NCI-H748 (cell line): ENCODE measurements around the gene SEPTIN1.

Experiments
- DNase-seq: peaks from one replicate; lab custom pipeline; 2025; ENCODE audit not compliant: unreplicated experiment; lab: John Stamatoyannopoulos, UW

SEPTIN1 gene, protein sequence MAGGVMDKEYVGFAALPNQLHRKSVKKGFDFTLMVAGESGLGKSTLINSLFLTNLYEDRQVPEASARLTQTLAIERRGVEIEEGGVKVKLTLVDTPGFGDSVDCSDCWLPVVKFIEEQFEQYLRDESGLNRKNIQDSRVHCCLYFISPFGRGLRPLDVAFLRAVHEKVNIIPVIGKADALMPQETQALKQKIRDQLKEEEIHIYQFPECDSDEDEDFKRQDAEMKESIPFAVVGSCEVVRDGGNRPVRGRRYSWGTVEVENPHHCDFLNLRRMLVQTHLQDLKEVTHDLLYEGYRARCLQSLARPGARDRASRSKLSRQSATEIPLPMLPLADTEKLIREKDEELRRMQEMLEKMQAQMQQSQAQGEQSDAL

DNA sequence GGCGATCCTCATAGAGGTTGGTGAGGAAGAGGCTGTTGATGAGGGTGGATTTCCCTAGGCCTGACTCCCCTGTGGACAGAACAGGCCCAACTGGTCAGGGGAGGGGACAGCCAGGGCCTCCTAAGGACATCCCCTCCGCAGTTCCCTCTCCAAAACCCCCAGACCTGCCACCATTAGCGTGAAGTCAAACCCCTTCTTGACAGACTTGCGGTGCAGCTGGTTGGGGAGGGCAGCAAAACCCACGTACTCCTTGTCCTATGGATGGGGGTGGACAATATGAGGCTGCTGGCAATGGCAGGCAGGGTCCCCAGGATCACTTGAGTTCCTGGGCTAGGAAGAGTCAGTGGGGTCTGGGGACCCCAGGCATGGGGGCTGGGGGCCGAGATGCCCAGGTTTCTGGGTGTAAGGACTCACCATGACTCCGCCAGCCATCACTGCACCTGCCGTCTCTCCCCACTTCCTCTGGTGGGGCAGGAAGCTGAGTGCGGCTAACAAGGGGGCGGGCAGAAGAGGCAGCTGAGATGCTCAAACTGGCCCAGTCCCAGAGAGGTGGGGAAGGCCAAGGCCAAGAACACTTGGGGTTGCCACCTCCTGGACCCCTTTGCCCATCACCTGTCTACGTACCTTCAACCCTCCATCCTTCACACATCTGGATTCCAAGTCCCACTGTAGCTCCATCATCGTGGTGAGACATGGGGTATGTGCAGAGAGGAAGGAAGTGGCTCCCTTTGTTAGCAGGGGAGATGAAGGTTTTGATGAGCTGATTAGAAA lies at the start of gene SEPTIN1:
Gene SEPTIN1 (minus strand): TSS at position 451 of the 771 bp plus-strand sequence. CDS start 19 bp downstream, at position 432.
- DNase-seq: no peak

DNA sequence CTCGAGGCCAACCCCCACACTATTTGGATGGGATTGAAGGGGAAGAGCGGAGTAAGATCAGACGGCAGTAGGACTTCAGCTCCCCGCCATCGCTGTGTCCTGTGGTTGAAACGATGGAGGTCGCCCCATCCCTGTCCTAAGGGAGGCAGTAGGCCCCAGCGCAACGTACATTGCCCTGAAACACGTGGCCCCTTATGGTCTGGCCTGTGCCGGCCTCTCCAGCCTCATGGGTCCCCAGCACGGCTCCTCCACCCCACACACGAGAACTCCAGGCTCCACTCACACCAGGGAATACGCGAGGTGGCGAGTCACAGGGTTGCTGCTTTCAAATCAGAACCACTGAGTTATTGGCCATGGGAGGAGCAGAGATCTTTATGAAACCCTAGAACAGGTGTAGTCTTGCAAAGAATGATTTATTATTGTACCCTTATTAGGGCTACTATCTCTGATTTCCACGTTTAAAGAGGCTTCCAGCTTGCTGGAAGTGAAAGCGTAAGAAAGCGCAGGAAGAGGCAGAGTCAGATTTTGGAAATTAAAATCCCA lies 48.1 kb upstream of the SEPTIN1 start:
- DNase-seq: no peak

DNA sequence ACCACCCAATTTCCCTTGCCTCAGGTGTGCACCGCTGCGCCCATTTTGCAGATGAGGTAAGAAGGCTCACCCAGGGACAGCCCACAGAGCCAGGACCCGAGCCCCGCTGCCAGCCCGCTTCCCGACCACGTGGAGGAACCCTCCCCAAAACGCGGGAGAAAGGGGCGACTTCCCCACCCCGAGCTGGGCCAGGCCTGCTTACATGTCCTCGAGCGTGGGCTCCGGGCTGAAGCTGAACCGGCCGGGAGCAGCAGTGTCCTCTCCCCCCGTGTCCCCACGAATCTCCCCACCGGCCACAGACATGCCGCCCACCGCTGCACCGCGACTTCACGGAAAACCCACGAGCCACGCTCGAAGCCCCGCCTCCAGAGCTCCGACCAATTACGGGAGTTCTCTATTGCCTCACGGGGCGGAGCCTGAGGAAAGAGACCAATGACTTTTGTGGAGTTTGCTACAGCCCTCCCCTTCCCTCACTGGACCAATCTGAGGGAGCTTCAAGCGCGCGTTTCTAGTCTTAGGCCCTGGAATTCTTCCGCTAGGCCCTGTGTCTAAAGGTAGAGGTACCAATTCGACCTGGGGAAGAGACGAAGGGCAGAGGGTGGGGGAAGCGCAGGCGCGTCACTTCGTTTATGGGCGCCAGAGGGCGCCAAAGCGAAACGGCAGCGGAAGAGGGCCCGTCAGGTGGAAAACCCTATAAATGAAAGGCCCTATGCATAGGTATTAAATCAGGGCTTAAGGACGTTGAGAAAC lies 47.5 kb upstream of the SEPTIN1 start, which contains the start of gene DCTPP1:
Gene DCTPP1 (minus strand): TSS at position 353 of the 750 bp plus-strand sequence. CDS start 50 bp downstream, at position 303.
- peak; percentile 99 for DNase-seq

DNA sequence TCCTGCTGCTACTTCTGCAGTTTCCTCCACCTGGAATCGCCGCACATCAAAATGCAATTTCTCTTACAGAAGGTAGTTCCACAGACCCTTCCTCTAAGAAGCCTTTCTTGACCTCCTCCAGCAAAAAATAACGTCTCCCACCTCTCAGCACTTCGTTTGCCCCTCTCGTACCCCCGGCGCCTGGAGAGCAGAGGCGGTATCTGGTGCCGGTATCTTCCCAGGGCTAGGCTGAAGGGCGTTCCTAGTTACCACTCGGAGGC lies 47.0 kb upstream of the SEPTIN1 start:
- DNase-seq: no peak

DNA sequence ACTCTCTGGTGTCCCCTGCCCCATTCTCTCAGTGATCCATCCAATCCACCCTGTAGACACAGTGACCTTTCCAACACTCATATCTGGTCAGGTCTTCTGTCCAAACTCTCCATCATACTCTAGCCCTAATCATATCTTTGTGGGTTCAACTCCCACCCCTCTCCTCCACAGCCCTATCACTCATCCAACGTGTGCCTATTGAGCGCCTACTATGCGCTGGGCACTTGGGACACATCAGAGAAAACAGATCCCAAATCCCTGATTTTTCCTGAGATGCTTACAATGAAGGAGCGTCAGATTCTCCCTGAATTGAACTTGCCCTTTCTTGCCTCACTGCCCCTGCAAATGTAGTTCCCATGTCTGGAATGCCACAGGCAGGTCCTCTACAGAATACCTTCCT lies 45.7 kb upstream of the SEPTIN1 start:
- DNase-seq: no peak

DNA sequence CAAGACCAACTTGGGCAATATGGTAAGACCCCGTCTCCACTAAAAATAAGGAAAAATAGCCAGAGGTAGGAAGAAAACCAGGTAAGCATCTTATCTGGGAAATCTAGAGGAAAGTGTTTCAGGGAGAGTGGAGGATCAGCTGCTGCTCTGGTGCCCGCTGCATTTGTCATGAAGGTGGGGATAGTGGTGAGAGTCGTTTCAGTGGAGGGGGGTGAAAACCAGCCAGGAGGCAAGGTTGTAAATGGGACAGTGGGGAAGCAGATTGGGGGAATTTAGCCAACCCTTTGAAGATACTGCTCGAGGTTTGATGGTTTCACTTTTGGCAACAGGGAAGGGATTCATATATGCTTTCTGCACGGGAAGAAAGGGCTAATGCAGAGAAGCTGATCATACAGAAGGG lies 38.6 kb upstream of the SEPTIN1 start:
- no peak for DNase-seq

DNA sequence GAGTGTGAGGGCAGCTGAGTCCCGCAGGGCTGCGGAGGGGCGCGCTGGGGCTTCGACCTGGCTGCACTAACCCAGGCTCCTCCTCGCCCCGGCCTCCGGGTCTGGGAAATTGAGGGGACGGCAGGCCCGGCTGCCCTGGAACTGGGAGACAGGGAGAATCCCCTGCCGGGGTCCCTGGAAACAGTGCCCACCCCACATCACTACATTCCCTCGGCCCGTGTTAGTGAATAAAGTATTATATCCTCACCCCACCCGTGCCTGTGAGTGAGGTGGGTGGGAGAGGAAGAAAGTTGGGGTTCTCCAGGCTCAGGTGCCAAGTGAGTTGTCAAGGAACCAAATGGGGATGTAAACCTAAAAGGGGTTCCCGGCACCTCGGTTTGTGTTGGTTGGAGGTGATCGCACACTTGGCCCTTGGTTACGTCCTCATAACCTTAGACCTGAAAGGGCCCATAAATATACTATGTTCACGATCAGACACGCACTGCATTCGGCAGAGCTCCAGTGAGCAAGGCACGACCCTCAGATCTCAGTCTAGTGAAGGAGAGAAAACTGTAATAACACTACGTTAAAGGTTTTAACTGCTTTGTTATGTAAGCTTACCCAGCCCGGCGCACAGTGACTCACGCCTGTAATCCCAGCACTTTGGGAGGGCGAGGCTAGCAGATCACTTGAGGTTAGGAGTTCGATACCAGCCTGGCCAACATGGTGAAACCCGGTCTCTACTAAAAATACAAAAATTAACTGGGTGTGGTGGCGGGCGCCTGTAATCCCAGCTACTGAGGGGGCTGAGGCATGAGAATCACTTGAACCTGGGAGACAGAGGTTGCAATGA lies 36.2 kb upstream of the SEPTIN1 start:
- DNase-seq: no peak

DNA sequence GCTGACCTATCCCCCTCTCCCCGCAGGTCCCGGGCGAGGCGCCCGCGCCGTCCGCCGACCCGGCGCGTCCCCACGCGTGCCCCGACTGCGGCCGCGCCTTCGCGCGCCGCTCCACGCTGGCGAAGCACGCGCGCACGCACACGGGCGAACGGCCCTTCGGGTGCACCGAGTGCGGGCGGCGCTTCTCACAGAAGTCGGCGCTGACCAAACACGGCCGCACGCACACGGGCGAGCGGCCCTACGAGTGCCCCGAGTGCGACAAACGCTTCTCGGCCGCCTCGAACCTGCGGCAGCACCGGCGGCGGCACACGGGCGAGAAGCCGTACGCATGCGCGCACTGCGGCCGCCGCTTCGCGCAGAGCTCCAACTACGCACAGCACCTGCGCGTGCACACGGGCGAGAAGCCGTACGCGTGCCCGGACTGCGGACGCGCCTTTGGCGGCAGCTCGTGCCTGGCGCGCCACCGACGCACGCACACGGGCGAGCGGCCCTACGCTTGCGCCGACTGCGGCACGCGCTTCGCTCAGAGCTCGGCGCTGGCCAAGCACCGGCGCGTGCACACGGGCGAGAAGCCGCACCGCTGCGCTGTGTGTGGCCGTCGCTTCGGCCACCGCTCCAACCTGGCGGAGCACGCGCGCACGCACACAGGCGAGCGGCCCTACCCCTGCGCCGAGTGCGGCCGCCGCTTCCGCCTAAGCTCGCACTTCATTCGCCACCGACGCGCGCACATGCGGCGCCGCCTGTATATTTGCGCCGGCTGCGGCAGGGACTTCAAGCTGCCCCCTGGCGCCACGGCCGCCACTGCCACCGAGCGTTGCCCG lies 35.4 kb upstream of the SEPTIN1 start:
- peak; percentile 96 for DNase-seq

DNA sequence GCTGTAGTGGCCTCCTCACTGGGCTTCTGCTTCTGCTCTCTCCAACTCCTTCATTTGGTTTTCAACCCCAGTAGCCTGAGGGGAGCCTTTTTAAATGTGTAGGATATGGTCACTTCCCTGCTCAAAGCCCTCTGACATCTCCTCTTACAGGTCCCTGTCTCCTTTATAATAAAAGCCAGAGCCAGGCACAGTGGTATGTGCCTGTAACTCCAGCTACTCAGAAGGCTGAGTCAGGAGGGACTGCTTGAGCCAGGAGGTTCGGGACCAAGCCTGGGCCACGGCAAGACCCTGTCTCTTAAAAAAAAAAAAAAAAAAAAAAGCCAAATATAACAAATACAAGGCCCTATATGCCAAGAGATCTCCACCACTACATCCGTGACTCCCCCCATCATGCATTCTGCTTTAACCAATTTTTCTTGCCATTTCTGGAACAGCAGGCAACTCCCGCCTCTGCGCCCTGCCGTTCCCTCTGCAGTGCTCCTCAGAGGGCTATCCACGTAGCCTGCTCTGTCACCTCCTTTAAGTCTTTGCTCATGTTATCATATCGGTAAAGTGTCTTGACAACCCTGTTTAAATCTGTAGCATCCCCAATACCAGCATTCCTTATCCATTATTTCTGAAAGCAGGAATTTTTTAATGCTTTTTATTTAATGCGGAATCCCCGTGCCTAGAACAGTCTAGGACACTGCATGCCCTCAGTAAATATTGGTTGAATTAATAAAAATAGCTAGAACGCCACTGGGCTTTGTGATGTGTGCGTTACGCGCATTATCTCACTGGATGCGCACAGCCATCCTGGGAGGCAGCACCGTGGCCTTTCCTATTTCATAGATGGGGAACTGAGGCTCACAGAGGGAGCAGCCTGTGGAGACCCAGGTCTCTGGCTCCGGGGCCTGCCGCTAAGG lies 34.5 kb upstream of the SEPTIN1 start:
- DNase-seq: peak; percentile 41

DNA sequence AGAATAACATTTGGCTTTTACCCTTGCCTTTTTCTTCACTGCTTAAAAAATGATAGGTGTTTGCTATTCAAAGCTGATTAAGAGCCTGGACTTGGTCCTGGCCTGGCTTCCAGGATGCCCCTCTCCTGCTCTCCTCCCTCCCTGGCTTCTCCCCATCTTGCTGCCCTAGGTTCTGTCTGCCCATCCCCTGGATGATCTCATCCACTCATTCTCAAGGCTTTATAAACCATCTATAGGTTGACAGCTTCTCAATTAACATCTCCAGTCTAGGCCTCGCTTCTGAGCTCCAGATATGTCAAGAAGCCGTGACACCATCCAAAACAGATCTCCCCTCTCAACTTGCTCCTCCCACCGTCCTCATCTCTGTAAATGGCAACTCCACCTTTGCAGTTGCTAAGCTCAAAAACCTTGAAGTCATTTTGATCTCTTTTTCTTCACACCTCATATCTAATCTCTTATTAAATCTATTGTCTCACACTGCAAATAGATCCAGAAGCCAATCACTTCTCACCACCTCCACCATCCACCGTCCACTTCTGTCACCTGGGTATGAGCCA lies 33.8 kb upstream of the SEPTIN1 start:
- DNase-seq: no peak

DNA sequence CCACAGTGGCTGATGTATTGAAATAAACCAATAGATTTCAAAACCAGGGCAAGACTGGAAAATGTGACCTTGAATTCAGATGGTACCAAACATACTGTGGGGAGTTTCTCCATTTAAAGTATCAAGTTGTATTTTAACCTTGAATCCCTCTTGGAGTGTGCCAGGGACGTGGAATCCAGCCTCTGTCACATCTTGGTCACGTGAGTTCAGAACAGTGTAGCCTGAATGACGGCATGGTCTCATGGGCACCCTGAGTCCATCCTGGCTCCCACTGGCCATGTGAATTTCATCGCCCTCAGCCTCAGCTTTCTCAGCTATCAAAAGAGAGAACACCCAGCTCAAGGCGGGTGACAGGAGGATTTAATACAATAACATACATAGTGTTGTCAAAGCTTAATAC lies 31.8 kb upstream of the SEPTIN1 start:
- no peak for DNase-seq

DNA sequence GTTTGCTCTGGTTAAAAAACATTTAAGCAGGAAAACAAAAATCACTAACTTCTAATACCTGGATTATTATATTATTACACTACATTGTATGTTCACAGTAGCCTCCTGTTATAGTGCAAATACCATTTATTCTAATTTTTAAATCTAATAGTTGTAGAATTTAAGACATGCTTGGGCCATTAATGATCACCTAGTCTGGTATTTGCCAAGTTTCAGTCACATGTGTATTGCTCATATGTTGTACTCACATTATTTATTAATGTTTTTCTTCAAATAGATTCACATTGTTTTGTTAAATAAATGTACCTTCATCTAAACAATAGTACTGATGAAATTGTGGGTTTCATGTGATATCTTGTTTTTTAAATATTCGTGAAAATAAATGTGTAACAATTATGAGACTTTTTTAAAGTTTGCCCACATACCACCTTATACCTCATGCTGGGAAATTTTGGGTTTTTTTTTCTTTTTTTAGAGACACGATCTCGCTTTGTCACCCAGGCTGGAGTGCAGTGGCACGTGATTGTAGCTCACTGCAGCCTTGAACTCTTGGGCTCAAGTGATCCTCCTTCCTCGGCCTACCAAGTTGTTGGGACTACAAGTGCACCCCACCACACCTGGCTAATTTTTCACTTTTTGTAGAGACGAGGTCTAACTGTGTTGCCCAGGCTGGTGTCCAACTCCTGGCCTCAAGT lies 30.9 kb upstream of the SEPTIN1 start:
- no peak for DNase-seq

DNA sequence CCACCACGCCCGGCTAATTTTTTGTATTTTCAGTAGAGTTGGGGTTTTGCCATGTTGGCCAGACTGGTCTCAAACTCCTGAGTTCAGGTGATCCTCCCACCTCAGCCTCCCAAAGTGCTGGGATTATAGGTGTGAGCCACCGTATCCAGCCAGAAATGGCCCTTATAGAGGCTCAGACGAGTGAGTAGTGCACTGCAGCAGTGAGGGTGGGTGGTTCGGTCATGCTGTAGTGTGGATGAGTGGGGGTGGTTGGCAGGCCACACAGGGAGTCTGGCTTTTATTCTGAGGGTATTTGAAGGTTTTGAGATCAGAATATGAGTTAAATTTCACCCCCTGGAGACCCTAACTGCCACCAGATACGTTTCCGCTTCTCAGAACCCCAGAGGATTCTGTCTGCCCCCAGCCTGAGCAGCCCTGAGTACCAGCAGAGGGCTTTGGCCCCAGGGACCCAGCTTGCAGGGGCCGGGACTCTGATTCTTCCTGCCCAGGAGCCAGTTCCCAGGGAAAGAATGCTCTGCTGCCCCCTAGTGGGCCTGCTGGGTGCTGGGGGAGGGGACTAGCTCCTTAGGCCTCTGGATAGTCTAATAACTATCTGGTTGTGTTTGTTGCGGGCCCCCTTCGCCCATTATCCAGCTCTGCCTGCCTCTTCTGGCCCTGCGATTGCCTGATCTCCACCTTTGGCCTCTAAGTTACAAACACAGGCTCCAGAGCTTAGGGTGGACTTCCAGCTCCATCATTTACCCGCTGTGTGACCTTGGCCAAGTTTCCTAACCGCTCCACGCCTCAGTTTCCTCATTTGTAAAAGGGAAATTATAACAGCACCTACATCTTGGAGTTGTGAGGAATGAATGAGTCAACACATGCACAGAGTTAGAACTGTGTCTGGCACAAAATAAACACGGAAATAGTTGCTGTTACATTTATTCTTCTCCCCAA lies 27.0 kb upstream of the SEPTIN1 start:
- peak; percentile 76 for DNase-seq

DNA sequence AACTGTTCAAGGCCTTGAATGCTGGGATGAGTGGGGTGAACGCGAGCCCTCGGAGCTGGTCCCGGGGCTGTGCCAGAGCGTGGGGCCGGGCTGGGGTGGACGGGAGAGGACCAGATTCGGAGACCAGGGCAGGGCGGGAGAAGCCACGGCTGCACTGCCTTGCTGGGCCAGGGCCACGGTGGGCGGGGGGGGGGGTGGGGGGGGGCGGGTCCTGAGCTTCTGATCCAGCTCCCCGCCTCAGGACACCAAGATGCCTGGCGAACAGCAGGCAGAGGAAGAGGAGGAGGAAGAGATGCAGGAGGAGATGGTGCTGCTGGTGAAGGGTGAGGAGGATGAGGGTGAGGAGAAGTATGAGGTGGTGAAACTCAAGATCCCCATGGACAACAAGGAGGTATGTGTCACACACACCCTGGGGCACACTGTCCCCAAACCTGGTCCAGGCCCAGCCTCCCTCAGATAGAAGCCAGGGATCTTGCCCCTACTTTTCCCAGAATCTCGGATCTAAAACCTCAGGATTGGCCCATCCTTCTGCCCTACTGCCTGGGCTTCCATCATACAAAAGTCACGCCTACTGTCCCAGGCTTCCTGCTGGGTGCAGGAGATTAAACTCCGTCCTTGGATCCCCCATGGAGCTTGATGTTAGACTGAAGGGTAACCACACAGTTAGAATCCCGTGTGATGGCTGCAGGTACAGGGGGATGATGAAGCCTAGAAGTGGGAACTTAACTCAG lies 25.6 kb upstream of the SEPTIN1 start:
- no peak for DNase-seq

DNA sequence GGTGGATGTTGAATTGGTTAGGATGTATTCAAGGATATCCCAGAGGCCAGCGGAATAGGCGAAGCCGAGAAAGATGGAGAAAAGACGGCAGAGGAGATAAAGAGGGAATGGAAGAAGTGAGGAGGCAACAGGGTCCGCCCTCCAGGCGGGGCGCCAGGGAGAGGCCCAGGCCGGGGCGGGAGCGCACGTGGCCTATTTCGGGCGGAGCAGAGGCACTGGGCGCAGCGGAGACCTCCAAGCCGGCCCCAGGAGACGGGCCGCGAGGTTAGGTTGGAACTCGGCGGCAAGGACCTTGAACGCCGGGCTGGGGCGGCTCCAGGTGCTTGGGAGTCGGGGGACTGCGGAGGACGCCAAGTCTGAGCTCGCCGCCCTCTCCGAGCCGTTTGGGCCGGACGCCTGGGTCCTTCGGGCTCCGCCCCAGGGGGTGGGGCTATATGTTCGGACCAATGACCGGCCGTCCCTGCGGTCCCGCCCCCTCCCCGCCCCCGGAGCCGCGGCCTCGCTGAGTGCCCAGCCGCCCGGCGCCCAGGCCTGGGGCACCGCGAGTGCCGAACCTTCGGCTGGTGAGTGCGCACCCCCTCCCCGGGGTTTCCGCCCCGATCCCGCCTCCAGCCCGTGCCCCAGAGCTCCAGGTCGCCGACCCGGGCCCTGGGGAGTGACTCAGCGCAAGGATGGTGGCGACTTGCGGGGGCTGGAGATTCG lies 24.9 kb upstream of the SEPTIN1 start, which contains the start of gene ZNF771:
Gene ZNF771 (plus strand): TSS at position 505 of the 702 bp plus-strand sequence. CDS start 448 bp downstream, outside the sequence.
- DNase-seq: peak; percentile 86
